Ovary (tissue), 9 donors: ENCODE results near the gene ITGB6. TPM values are rescaled to one million over a fixed set of nuclear protein-coding genes. Genes with fewer than 3 reads are reported as not detected.

ENCODE experiments used
- DNase-seq, 5 donors: peaks; one replicate each; pipeline ENCODE4 v3.0.0-alpha.2; 2019 to 2020
- H3K27ac ChIP-seq, 2 donors: fragments of 200-600 bp; one replicate each; pipeline versions ENCODE4 v1.5.1 to v1.8.0; 2019 to 2022
- H3K27me3 ChIP-seq: fragments of 200-600 bp; one replicate; pipeline ENCODE4 v1.8.0; 2022
- H3K36me3 ChIP-seq: fragments of 200-600 bp; sonication (generic); one replicate; pipeline ENCODE4 v1.5.1; 2019
- H3K4me1 ChIP-seq: one replicate; pipeline ENCODE4 v1.8.1; 2013; ENCODE audit warnings: mild to moderate bottlenecking, moderate library complexity; ENCODE audit not compliant: insufficient read depth
- H3K4me3 ChIP-seq: fragments of 200-600 bp; sonication (generic); one replicate; pipeline ENCODE4 v1.5.1; 2017
- H3K9me3 ChIP-seq, 2 donors: fragments of 200-600 bp in 1 of 2; sonication (generic) in 1 of 2; one replicate each; pipeline versions ENCODE4 v1.5.1 to v1.8.1; 2013 to 2019; ENCODE audit warnings: mild to moderate bottlenecking in 1 of 2, moderate library complexity in 1 of 2
- EP300 ChIP-seq: sonication (generic); formaldehyde crosslinking; IDR thresholded peaks from one replicate; pipeline ENCODE4 v1.6.1; 2017; ENCODE audit warnings: antibody characterized with exemption
- POLR2A ChIP-seq: fragments of 450-650 bp; IDR thresholded peaks from one replicate; pipeline ENCODE4 v1.6.1; 2017; ENCODE audit warnings: antibody characterized with exemption, mild to moderate bottlenecking, moderate library complexity
- WGBS, 3 donors: extraction: QIAGEN DNeasy Blood & Tissue Kit in 1 of 3; methylation state at CpG; one replicate each; pipeline versions ENCODE4 v1.1.5 to v1.1.7; 2013 to 2017; 5-methylcytosine and 5-hydroxymethylcytosine counted together
- intact Hi-C, 4 donors: fragments of 100-400 bp; cut with DNase I; formaldehyde crosslinking; loops; one replicate each; pipeline versions ENCODE4 v1.11.0 to v1.15.1; 2022 to 2023
- polyA plus RNA-seq, 2 donors: library from polyadenylated mRNA; stranded (reverse); fragments of 200-250 nt in 1 of 2; fragments of 350-450 nt in 1 of 2; fragmentation: Illumina TruSeq in 1 of 2; extraction: RNeasy Lipid Tissue Mini Kit (QIAGEN cat#74804) in 1 of 2; gene quantifications; one replicate each; pipeline ENCODE4 v1.2.3, GENCODE V29; 2013 to 2014
- total RNA-seq, 7 donors: library from RNA; depleted of rRNA in 2 of 7; stranded (reverse); fragments of >200 nt in 2 of 7; fragmentation: NEBNext Ultra II Directional in 3 of 7; extraction: Animal tissue kit (Norgen Biotek cat#: 25700) in 3 of 7; gene quantifications; one replicate each; pipeline versions ENCODE4 v1.1.0 to v1.2.4, GENCODE V29; 2016 to 2023
- TF ChIP-seq, protein P1 (sequence below), 3 donors: fragments of 450-650 bp in 2 of 3; fragments of 200-600 bp in 1 of 3; IDR thresholded peaks; one replicate each; pipeline versions ENCODE4 v1.5.1 to v1.8.0; 2016 to 2022; ENCODE audit warnings: antibody characterized with exemption in 3 of 3, mild to moderate bottlenecking in 1 of 3
- donor health status: DM: no; HTN: no; CAD: no; lungs with moderate emphysema.
- donor health status: DM: no; HTN: no; CAD: no.
- donor health status: Bipolar disorder and iron deficiency.
- donor health status: DM: yes; HTN: yes; CAD: no.
- donor health status: DM: no; HTN: no; CAD: no.
- donor health status: DM: yes; HTN: yes; CAD: no.

Gene ITGB6
- total and polyA plus RNA-seq, 9 donors = 0.17 to 3.6 (median 0.36) TPM; not detected in 5

GRCh38 chr2:160109939-160110673, 90.0 kb downstream of the ITGB6 start:
- Histone ChIP-seq H3K4me3 (no peak overlapping the region), H3K27me3 (no peaks in the 10 kb centered on the region), H3K27ac (no peak overlapping the region), H3K9me3 (no peaks in the 10 kb centered on the region), H3K4me1 (no peaks in the 10 kb centered on the region), H3K36me3 (no peaks in the 10 kb centered on the region)
- 52 to 54% (median 52%) methylated on average over 8 of the region's 8 CpGs for WGBS, 3 donors
- DNase-seq = peak; percentile 64 to 76 (median 69)
- TF ChIP-seq EP300 (no peak), POLR2A (no peak)
- TF ChIP-seq, protein P1, sequence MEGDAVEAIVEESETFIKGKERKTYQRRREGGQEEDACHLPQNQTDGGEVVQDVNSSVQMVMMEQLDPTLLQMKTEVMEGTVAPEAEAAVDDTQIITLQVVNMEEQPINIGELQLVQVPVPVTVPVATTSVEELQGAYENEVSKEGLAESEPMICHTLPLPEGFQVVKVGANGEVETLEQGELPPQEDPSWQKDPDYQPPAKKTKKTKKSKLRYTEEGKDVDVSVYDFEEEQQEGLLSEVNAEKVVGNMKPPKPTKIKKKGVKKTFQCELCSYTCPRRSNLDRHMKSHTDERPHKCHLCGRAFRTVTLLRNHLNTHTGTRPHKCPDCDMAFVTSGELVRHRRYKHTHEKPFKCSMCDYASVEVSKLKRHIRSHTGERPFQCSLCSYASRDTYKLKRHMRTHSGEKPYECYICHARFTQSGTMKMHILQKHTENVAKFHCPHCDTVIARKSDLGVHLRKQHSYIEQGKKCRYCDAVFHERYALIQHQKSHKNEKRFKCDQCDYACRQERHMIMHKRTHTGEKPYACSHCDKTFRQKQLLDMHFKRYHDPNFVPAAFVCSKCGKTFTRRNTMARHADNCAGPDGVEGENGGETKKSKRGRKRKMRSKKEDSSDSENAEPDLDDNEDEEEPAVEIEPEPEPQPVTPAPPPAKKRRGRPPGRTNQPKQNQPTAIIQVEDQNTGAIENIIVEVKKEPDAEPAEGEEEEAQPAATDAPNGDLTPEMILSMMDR (IDR thresholded peaks at IDR 0.05) = peak; percentile 74 to 91 (median 77)
- intact Hi-C loops = loop anchor here in 2 of 4 donors (10.0 kb wide), 2 partner anchors 155 to 885 kb away; no protein-coding TSS in a partner anchor

- no peak overlapping the region for H3K27ac ChIP-seq
- H3K4me1 ChIP-seq = no peaks in the 10 kb centered on the region
- H3K27me3 ChIP-seq = no peaks in the 10 kb centered on the region
- no peak for DNase-seq
- no peak overlapping the region for H3K4me3 ChIP-seq
- WGBS, 3 donors = 89 to 94% (median 91%) methylated on average over 3 of the region's 3 CpGs
- H3K9me3 ChIP-seq = no peaks in the 10 kb centered on the region
- TF ChIP-seq, protein P1 (IDR thresholded peaks at IDR 0.05) = no peak
- intact Hi-C loops = loop anchor here in 1 of 4 donors (10.0 kb wide), 1 partner anchor 886 kb away; no protein-coding TSS in a partner anchor
- no peaks in the 10 kb centered on the region for H3K36me3 ChIP-seq
These were observed 90.8 kb downstream of the ITGB6 start for GRCh38 chr2:160109243-160109642.

DNA sequence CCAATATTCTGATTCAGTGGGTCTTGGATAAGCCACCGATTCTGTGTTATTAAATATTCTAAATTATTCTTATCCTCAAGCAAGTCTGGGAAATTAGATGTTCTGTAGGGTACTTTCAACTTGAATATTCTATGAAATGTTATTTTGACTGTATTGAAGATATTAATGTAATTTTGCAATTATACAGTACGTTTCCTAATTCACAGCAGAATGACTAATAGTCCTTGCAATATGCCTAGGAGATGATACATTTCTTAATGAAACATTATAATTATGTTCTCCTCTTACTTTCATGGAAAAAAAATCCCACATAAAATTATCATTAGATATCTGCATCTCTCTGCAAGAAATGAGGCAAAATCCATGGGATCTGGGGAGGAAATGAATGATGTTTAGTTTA, 91.4 kb downstream of the ITGB6 start:
- Histone ChIP-seq H3K4me1 (no peaks in the 10 kb centered on the region), H3K27ac (no peak overlapping the region), H3K4me3 (no peak overlapping the region), H3K36me3 (no peaks in the 10 kb centered on the region), H3K27me3 (no peaks in the 10 kb centered on the region), H3K9me3 (no peaks in the 10 kb centered on the region)
- TF ChIP-seq, protein P1 (IDR thresholded peaks at IDR 0.05) = no peak
- TF ChIP-seq POLR2A (no peak), EP300 (no peak)
- intact Hi-C loops = loop anchor here in 1 of 4 donors (10.0 kb wide), 1 partner anchor 886 kb away; no protein-coding TSS in a partner anchor
- no peak for DNase-seq
- WGBS, 3 donors = 73 to 81% (median 75%) methylated on average over 2 of the region's 2 CpGs

- TF ChIP-seq, protein P1 (IDR thresholded peaks at IDR 0.05) = no peak
- no peak for TF ChIP-seq POLR2A
- TF ChIP-seq EP300 = no peak
- Histone ChIP-seq H3K4me1 (no peaks in the 10 kb centered on the region), H3K27ac (no peak overlapping the region), H3K36me3 (no peaks in the 10 kb centered on the region), H3K9me3 (no peaks in the 10 kb centered on the region), H3K27me3 (no peaks in the 10 kb centered on the region), H3K4me3 (no peak overlapping the region)
- WGBS, 3 donors = 92 to 94% (median 94%) methylated on average over 1 of the region's 1 CpG
- intact Hi-C loops = loop anchor here in 1 of 4 donors (10.0 kb wide), 1 partner anchor 889 kb away; no protein-coding TSS in a partner anchor
- DNase-seq = no peak
These were observed 94.7 kb downstream of the ITGB6 start for GRCh38 chr2:160105366-160105765.
